A172 (cell line): ENCODE data around the gene LRIG1. TPM values are rescaled to one million over a fixed set of nuclear protein-coding genes. Genes with fewer than 3 reads are reported as not detected.

Source experiments
- DNase-seq: peaks from one replicate; pipeline ENCODE4 v3.0.0-alpha.2; 2015; ENCODE audit warnings: low spot score
- total RNA-seq: library from RNA; depleted of rRNA; stranded (reverse); fragments of >200 nt; shearing (Covaris generic); gene quantifications from 2 replicates; pipeline ENCODE4 v1.2.3, GENCODE V29; 2014

The LRIG1 gene
- total RNA-seq, 1 experiment from 2014 or later = 32.0 TPM

DNA sequence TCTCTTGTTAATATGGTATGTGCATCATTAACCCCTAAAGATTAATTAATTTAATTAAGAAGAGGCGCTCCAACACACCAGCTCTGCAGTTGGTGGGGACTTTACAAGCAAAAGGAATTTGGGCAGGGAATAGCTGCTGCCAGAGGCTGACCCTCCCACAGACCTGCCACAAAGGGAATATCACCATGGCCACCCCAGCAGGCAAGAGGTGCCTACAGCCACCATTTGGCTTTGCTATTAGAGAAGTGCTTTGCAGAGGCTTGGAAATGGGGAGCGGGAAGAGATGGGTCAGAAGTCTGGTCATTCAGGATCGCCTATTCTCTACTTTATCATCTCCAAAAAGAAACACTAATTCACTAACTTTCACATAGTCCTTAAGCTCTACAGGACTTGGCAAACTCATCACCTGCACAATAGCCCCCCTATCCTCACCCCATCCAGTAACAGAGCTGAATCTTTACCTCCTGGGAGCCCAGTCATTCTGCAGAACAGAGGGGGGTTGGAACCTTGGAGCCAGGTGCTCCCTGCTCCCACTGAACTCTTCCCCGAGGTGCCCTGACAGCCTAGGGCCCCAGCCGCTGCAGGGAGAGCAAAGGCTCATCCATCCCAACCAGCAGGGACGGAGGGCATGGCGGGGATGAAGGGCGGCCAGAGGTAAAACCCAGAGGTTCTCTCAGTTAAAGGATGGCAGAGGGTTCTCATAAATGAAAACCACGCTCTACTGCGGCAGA lies 29.7 kb downstream of the LRIG1 start:
- no peak for DNase-seq

DNA sequence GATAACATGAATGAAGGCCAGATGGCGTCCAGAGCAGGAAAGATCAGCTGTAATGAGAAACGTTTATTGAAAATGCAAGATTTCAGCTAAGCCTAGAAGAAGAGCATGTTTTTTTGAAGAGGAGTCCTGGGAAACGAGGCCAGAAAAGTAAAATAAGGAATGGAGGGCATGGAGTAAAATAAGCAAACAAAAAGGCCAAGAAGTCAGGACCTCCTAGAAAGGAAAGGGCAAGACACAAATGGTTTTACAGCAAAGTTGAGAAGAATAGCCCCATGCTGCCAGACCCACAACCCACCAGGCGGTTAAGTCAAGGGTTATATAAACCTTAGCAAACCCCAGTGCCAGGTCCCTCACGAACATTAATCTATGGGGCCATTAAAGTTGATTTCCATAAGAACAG lies 30.5 kb downstream of the LRIG1 start:
- no peak for DNase-seq

DNA sequence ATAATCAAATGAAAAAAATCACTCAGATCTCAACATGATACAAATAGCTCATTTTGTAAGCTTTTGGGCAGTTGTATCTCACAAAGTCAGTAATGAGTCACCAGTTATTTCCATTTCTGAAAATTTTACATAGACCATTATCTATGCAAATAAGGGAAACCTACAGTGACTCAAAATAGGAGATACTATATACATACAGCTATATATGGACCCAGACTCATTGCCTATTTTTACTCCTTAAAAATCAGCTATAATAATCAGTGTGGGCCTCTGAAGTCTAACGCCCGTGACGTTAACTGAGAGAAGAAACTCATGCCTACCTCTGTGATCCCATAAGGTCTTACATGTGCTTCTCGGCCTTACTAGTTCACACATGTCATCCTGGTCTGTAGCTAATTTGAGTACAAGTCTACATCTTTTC lies 31.6 kb downstream of the LRIG1 start:
- no peak for DNase-seq

DNA sequence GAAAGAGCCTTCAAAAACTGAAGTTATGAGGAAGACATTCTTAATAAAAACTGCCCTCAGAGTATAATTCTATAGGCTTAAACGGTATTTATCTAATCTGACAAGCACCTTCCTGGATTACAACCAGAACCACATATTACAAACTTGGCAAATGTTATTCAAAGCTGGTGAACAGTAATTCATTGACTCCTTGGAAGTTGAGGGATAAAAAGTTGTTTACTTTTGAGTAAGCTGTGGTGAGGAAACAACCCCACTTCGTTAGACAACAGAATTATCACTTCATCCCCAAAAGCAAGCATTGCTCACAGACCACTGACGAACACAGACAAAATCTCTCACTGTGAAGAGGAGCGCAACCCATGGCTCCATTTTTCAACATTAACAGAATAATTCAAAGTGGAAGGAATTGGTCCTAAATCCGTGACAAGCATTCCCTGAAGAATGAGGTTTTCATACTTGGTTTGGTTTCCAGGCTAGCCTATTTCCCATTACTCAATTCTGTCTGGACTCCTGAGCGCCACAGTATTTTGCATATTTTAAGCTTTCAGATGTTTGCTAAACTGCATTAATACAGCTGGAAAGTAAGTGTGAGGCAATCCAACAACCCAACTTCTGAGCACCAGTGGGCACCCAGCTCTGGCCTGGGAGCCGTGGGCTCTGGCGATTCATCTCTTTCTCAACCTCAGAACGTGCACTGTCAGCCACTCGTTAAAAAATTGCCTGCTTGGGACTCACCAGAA lies 32.7 kb downstream of the LRIG1 start:
- no peak for DNase-seq

DNA sequence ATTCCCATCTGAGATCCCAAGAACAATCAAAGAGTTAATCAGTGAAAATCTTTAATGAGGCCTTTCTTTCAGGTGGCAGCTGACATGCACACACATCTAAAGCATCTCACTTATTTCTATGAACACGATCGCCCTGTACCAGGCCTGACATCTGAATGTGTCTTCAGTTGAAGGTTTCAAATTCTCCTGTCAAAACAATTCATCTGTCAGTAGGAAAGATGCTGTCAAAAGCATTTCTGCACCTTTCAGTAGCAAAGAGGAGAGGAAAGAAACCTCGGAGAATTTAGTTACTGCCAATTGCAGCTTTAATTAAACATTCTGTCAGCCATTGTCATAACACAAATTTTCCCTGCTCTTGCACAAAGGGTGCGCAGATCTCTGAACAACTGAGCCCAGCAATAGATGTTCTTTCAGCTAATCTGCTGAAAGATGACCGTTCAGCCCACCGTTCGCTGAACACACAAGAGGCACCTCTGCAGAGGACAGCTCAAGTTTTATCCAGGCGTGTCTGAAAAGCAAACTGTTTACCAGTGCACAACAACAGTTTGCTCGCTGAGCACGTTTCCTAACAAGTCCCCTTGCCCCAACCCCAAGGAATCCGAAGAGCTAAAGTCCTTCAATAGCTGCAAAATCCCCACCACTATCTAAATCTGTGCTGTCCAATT lies 34.1 kb downstream of the LRIG1 start:
- DNase-seq = no peak

DNA sequence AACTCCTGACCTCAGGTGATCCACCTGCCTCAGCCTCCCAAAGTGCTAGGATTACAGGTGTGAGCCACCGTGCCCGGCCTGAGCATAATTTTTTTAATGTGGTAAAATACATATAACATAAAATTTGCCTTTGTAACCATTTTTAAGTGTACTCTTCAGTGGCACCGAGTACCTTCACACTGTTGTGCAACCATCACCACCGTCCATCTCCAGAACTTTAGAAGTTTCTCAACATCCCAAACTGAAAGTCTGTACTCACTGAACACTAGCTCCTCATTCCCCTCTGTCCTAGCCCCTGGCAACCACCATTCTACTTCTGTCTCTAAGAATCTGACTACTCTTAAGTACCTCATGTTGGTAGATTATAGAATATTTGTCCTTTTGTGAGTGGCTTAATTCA lies 35.2 kb downstream of the LRIG1 start:
- no peak for DNase-seq

DNA sequence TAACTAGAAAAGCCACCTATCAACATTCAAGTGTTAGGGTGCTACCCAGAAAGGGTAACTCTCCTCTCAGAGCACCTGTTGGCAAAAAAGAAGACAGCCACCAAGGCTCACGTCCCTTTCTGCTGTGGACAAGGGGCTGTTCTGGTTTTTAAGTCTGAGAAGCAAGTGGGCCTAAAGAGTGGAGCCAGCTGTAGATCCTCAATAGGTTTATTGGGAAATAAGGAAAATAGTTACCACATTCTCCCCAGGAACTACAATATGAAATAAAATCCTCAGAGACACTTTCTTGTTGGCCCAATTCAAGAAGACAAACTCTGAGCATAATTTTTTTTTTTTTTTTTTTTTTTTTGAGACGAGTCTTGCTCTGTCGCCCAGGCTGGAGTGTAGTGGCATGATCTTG lies 35.8 kb downstream of the LRIG1 start:
- no peak for DNase-seq

DNA sequence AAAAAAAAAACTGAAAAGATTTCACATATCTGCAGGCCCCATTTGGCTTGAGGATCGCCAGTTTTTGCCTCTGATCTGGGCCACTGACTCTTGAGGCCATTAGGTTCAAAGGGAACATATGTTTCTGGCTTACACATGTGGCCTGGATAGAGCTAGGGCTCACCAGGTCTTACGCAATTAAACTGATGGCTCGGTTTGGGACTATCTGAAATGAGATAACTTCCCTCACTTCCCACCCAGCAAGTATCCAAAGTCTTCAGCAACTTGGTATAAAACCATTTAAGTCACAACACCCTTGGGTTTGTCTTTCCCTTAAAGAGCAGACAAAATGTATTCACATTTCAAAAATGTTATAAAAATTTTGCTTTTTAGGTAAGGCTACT lies 36.3 kb downstream of the LRIG1 start:
- no peak for DNase-seq

DNA sequence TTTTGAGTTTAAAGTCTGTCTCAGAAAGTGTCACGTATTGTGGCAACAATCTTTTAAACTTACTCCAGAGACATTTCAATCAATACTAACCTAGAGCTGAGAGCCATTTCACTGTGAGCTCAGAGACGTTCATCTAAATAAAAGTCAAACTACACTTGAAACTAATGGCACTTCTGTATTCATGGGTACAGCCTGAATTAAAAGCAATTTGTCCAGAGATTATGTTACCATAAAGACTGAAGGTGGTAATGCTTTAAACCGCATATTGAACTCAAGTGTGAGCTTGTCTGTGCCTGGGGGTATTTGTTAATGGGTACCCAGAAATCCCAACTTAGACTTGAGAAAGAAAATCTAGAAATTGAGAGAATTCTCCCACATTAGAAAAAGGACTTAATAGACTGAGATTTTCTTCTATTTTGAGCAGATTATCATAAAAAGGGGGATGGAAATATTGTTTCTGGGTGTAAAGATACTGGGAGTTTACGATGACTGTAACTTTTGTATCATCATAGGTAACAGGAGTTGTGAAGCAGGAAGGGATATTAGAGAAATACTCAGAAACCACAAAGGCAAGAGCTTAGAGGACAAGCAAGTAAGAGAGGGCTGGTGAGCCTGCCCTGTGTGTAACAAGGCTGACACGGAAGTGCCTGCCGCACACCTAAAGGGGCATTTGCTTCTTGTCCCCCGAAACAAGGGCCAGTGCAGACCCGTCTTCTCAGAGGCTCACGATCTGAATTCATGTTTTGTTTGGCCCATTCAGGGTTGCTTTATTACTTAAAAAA lies 36.9 kb downstream of the LRIG1 start:
- DNase-seq = no peak

DNA sequence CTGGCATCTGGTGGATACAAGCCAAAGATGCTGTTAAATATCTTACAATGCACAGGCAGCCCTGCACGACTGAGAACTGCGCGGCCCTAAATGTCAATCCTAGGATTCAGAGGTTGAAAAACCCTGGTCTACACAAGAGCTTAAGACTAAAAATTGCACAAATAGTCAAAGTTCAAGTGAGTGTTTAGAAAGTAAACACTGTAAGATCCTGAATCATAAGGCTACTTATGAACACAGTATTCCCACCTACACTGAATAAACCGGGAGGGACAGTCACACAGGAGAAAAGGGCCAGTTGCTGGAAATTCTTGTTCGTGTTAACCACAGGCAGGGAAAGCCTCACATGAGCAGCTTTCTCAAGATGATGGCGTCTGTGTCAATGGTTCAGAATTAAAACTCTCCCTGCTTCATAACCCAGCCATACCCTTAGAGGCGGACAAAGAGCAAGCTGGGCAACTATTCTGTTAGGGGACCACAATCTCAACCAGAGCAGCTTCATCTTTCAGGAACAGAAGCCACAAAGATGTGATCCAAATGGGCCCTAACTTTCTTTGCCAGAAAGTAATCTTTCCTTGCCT lies 37.7 kb downstream of the LRIG1 start:
- DNase-seq = no peak

DNA sequence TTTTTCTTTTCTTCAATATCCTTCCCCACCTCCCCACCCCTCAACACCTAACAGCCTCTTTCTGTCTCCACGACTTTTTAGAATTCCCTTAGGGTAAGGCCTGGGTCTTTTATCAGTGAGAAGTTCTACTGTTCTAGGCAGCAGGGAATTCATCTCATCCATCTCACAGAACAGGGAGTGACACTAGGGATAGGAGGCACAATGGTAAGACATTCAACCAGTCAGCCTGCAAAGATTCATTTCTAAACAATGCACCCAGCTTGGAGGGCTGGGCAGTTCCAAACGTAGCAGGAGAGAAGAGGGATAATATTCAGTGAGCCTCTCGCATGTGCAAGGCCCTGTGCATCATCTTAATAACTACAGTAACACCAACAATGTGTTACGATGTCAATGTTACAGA lies 43.6 kb downstream of the LRIG1 start:
- no peak for DNase-seq

DNA sequence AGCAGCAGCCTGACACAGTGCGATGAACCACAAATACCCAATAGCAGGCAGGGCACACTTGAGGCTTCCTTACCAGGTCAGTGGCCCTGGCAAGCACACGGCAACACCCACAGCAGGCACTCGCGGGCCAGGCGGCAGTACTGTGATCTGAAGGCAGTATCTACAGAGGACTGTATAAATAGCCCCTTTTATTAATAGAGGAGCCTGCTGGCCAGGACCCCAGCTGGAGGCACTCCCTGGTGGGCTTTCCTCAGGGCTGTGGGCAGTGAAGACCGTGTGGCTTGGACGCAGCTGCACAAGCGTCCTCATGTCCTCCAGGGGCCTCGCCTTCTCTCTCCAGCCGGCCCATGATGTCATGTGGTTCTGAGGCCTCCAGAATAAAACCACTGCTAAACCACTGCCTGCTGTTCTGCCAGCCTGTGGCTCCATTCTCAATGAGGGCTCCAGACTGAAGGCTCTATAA lies 44.1 kb downstream of the LRIG1 start:
- no peak for DNase-seq

DNA sequence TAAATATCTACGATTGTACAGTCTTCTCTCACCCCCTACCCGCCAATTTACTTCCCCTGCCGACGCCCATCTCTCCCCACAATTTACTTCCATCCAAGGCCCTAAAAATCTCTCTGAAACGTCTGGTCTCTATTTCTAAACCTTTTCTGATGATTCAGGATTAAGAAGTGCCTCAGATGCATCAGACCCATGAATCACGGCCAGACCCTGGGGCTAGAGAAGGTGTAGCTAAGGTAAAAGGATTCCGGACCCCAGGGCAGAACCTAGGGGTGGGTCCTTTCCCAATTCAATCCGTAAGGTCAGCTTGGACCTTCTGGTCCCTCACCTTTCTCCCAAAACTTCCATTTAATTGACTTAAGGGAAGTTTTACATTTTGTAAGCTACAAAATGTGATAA lies 46.4 kb downstream of the LRIG1 start:
- no peak for DNase-seq

DNA sequence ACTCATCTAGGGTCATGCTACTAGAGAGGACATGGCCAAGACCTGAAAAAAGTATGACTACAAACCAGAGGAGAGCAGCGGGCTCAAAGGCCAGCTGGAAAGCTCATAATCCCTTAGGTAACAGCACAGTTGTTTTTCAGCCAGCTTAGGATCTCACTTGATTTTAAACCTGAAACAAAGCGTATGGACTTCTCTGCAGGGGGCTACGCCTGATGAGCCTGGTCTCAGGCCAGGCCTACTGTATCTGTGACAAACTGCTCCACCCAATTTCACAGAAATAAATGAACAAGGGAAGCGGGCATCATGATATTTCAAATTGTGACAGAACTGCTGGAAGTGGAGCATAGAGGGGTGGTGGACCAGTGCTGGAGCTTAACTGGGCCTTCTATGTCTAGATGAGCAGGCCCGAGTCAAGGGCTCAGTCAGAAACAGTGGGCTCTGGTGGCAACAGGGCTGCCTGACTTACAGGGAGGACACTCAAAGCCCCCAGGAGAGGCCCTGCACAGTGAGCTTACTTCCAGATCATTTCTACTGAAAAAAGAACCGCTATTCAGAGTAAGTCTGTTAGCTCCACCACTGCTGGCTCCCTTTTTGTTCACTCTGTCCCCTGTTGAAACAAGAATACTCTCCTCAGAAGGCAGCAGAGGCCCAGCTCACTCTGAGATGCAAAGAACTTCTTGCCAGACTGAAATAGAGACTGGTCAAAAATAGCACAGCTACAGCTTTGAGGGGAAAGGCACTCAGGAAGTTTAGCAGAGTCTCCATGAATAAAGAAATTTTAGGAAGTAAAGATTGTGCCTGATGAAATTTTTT lies 47.0 kb downstream of the LRIG1 start:
- no peak for DNase-seq

DNA sequence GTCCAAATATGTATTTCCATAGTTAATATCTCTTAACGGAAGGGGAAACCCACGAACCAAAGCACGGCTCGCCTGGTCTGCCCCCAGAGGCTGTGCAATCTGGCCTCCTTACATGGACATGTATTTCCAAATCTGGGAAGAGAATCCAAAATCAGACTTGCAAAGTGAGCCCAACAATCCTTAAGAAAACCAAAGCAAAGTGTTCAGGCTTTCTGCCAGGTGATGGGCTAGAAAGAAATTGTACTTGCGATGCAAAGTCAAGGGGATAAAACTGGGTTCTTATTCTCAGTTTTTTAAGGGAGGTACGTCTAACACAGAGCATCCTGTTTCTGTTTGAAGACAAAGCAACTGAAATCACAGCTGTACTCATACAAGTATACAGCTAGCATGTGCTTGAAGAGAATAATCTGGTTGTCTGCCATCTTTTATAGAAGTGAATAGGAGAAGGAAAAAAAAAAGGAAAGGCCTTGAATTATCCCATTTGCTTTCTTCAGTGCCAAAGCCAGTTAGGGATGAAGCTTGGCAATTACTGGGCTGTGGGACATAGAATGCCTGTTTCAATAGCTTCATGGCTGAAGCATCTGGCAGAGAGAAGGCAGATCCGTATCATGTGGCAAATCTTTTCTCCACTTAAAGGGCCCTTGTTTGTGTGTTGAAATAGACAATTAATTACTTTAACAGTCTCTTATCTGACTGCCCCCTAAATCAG lies 48.4 kb downstream of the LRIG1 start:
- DNase-seq = no peak

DNA sequence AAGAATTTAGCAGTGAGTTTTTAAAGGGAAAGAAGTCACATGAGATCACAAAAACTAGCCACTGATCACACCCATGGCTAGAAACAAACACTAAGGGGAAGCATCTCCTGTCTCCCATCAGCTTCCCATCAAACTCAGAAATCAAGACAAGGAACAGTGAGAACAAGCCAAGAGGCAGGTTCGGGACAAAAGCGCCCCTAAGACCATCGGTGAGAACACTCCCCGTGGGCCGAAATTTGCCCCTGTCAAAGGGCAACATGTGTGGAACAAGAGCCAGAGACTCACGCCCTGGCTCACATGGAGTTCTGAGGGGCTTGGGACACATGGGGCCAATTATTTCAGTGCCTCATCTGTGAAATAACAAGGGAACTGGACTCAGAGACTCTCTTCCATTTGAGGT lies 49.1 kb downstream of the LRIG1 start:
- no peak for DNase-seq

DNA sequence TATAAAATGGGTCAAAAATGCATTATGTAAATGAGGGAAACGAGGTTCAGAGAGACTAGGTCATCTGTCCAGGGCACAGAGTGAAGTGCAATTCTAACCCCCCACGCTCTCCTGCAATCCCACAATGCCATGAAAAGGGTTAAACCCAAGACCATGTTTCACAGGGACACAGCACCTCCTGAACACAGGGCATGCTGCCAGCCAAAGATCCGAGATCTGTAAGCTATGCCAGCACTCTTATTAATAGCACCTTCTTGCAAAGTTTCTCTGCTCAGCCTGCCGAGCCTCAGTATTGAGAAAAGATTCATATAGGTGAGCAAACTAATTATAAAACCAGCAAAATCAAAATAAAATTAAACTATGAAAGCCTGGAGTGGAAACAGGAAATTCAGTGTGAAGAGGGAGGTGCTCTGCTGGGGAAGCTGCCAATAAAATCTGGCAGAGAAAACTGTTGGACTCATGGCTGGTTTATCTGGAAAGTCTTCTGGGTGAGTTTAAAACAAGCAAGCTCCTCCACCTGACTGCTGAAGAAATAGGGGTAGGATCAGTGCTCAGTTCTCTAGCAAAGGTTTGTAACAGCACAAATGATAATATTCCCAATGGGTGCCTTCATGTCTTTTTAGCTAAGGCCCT lies 50.3 kb downstream of the LRIG1 start:
- DNase-seq = peak; percentile 46

DNA sequence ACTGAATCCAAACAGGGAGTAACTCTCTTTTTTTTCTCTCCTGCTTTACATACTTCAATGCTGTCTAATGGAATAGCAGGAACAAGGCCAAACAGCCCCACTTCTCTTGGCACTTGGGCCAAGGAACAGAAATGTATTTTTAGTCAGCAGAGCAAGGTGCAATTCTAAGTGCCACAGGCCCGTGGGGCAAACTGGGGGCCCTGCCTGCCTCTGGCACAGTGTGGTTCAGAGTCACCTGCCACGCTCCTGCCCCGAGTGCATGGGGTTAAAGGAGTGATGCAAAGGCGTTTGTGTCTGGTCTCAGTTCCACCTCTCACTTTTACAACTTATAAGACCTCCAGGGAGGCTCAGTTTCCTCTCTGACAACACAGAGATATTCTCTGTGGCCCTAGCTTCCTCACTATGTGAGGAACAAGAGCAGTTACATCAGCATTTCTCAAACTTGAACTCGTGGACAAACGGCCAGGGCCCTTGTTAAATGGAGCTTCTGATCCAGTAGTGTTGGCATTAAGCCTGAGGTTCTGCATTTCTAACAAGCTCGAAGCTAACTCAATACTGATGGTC lies 51.3 kb downstream of the LRIG1 start:
- no peak for DNase-seq

DNA sequence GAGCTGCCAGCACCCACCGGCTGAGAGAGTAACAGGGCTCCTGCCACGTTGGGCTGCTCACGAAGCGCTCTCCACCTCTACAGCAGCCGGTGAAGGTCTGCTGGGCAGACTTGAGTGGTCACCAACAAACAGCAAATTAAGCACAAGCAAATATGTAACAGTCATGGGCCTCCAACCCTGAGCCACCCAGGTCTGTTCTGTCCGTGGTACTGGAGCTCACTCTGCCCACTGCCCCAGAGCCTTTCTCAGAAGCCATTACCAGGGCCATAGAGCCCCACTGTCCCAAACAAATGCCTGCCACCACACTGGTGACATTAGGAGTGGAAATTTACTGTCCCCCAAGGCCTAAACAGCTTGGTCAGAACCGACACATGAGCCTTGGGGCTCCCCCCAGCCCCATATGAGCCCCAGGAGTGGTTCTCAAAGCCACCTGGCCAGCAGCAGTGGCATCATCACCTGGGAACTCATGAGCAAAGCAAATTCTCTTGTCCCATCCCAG lies 56.6 kb downstream of the LRIG1 start:
- no peak for DNase-seq
